GM19372 (cell line): ENCODE results near the gene RAB33A.

Experiments used
- ATAC-seq: cut with Tn5 transposase; IDR thresholded peaks from one replicate; pipeline ENCODE4 v1.9.1; 2021; ENCODE audit warnings: mild to moderate bottlenecking, low read depth, moderate library complexity; ENCODE audit not compliant: unreplicated experiment

RAB33A gene

GRCh38 chrX:130171446-130172126, at the start of gene RAB33A:
RAB33A (plus strand) TSS chrX:130171962; CDS start chrX:130172063, 101 bp downstream.
- no peak for ATAC-seq

- ATAC-seq, result no peak
Observed at GRCh38 chrX:130124577-130124976, 47.2 kb upstream of the RAB33A start.

- no peak for ATAC-seq
Observed at GRCh38 chrX:130125091-130125874, 46.5 kb upstream of the RAB33A start.

GRCh38 chrX:130130990-130131389, 40.8 kb upstream of the RAB33A start:
- ATAC-seq, result no peak

GRCh38 chrX:130136496-130136895, 35.3 kb upstream of the RAB33A start:
- no peak for ATAC-seq

GRCh38 chrX:130136961-130137360, 34.8 kb upstream of the RAB33A start:
- ATAC-seq, result no peak

- no peak for ATAC-seq
Observed at GRCh38 chrX:130139474-130140201, 32.1 kb upstream of the RAB33A start.

GRCh38 chrX:130144509-130144908, 27.3 kb upstream of the RAB33A start:
- ATAC-seq, result no peak

GRCh38 chrX:130145123-130145522, 26.6 kb upstream of the RAB33A start:
- ATAC-seq, result no peak

GRCh38 chrX:130147631-130148030, 24.1 kb upstream of the RAB33A start:
- ATAC-seq, result no peak

GRCh38 chrX:130155564-130155963, 16.2 kb upstream of the RAB33A start:
- ATAC-seq, result no peak

- no peak for ATAC-seq
Observed at GRCh38 chrX:130158311-130158710, 13.5 kb upstream of the RAB33A start.

GRCh38 chrX:130159776-130160175, 12.0 kb upstream of the RAB33A start:
- no peak for ATAC-seq

GRCh38 chrX:130162094-130162735, 9.5 kb upstream of the RAB33A start:
- ATAC-seq, result no peak

- no peak for ATAC-seq
Observed at GRCh38 chrX:130163398-130163797, 8.4 kb upstream of the RAB33A start.

- no peak for ATAC-seq
Observed at GRCh38 chrX:130165181-130165702, 6.5 kb upstream of the RAB33A start.

GRCh38 chrX:130165703-130166502, 5.9 kb upstream of the RAB33A start, which contains the start of gene AIFM1:
AIFM1 (minus strand) TSS chrX:130165841; CDS start chrX:130165656, 185 bp downstream.
- peak; percentile 88 for ATAC-seq

- no peak for ATAC-seq
Observed at GRCh38 chrX:130166503-130166777, 5.3 kb upstream of the RAB33A start.

GRCh38 chrX:130167040-130167439, 4.7 kb upstream of the RAB33A start:
- no peak for ATAC-seq
